ENCODE data around the gene AMZ2.
"Not testable (repeated sequence)": the region's sequence is repeated elsewhere in the genome, so short reads cannot be mapped to it uniquely, and the experiment has no call there.

The AMZ2 gene

GRCh38 chr17:68221786-68222185 lies 26.1 kb upstream of the AMZ2 start:
- no peak overlapping the region for H3K27ac ChIP-seq (ENCODE audit: low read length)
- no peaks in the 10 kb centered on the region for H3K9me3 ChIP-seq (ENCODE audit: insufficient read depth, low read length)
- H3K9ac ChIP-seq (ENCODE audit: low read length), result no peak overlapping the region
- H2AFZ ChIP-seq (ENCODE audit: low read depth, low read length), result no peak overlapping the region
- H3K4me2 ChIP-seq (ENCODE audit: low read length), result no peak overlapping the region
- H3K79me2 ChIP-seq (ENCODE audit: low read length), result no peaks in the 10 kb centered on the region
- TF ChIP-seq CTCF (IDR thresholded peaks at IDR 0.05; ENCODE audit: low read depth, low read length), result no peak
- no peak for TF ChIP-seq EZH2phosphoT487 (IDR thresholded peaks at IDR 0.05; ENCODE audit: low read depth)
- no peaks in the 10 kb centered on the region for H3K27me3 ChIP-seq (ENCODE audit: low read depth, low read length)
- no peaks in the 10 kb centered on the region for H3K4me1 ChIP-seq (ENCODE audit: low read length)
- H3K36me3 ChIP-seq (replicated peaks; ENCODE audit: low read depth, low read length), result peaks cover 4% of the 10 kb centered on the region
- H3K4me3 ChIP-seq (ENCODE audit: low read length), result no peak overlapping the region
- H4K20me1 ChIP-seq (ENCODE audit: insufficient read depth, low read length), result no peaks in the 10 kb centered on the region

- Histone ChIP-seq H3K79me2 (ENCODE audit: low read length) (no peaks in the 10 kb centered on the region), H4K20me1 (ENCODE audit: insufficient read depth, low read length) (no peaks in the 10 kb centered on the region), H3K4me2 (ENCODE audit: low read length) (no peak overlapping the region), H3K4me1 (ENCODE audit: low read length) (no peaks in the 10 kb centered on the region), H3K9ac (ENCODE audit: low read length) (no peak overlapping the region), H3K27ac (ENCODE audit: low read length) (no peak overlapping the region), H3K27me3 (ENCODE audit: low read depth, low read length) (no peaks in the 10 kb centered on the region), H3K9me3 (ENCODE audit: insufficient read depth, low read length) (no peaks in the 10 kb centered on the region), H3K4me3 (ENCODE audit: low read length) (no peak overlapping the region), H2AFZ (ENCODE audit: low read depth, low read length) (no peak overlapping the region), H3K36me3 (replicated peaks; ENCODE audit: low read depth, low read length) (peaks cover 4% of the 10 kb centered on the region)
- TF ChIP-seq CTCF (IDR thresholded peaks at IDR 0.05; ENCODE audit: low read depth, low read length), result no peak
These were observed 25.2 kb upstream of the AMZ2 start for GRCh38 chr17:68222606-68223005.

GRCh38 chr17:68225055-68225454 lies 22.8 kb upstream of the AMZ2 start:
- H3K9me3 ChIP-seq (ENCODE audit: insufficient read depth, low read length); H3K27ac ChIP-seq (ENCODE audit: low read length); H3K4me2 ChIP-seq (ENCODE audit: low read length); H3K36me3 ChIP-seq (replicated peaks; ENCODE audit: low read depth, low read length); H3K27me3 ChIP-seq (ENCODE audit: low read depth, low read length); H2AFZ ChIP-seq (ENCODE audit: low read depth, low read length); H4K20me1 ChIP-seq (ENCODE audit: insufficient read depth, low read length); H3K9ac ChIP-seq (ENCODE audit: low read length); H3K4me3 ChIP-seq (ENCODE audit: low read length); H3K79me2 ChIP-seq (ENCODE audit: low read length); H3K4me1 ChIP-seq (ENCODE audit: low read length): not testable (repeated sequence)

- not testable (repeated sequence) for H3K36me3 ChIP-seq (replicated peaks; ENCODE audit: low read depth, low read length); H3K9me3 ChIP-seq (ENCODE audit: insufficient read depth, low read length); H4K20me1 ChIP-seq (ENCODE audit: insufficient read depth, low read length); H3K4me3 ChIP-seq (ENCODE audit: low read length); H3K9ac ChIP-seq (ENCODE audit: low read length); H2AFZ ChIP-seq (ENCODE audit: low read depth, low read length); H3K4me2 ChIP-seq (ENCODE audit: low read length); H3K27ac ChIP-seq (ENCODE audit: low read length); H3K27me3 ChIP-seq (ENCODE audit: low read depth, low read length); H3K4me1 ChIP-seq (ENCODE audit: low read length); H3K79me2 ChIP-seq (ENCODE audit: low read length)
These were observed 19.7 kb upstream of the AMZ2 start for GRCh38 chr17:68228039-68228680.

GRCh38 chr17:68228817-68229570 lies 18.8 kb upstream of the AMZ2 start:
- H3K4me2 ChIP-seq (ENCODE audit: low read length), result no peak overlapping the region
- no peak overlapping the region for H2AFZ ChIP-seq (ENCODE audit: low read depth, low read length)
- no peaks in the 10 kb centered on the region for H4K20me1 ChIP-seq (ENCODE audit: insufficient read depth, low read length)
- no peak for TF ChIP-seq EZH2phosphoT487 (IDR thresholded peaks at IDR 0.05; ENCODE audit: low read depth)
- H3K9me3 ChIP-seq (ENCODE audit: insufficient read depth, low read length), result no peaks in the 10 kb centered on the region
- no peaks in the 10 kb centered on the region for H3K36me3 ChIP-seq (replicated peaks; ENCODE audit: low read depth, low read length)
- no peaks in the 10 kb centered on the region for H3K4me1 ChIP-seq (ENCODE audit: low read length)
- H3K27me3 ChIP-seq (ENCODE audit: low read depth, low read length), result no peaks in the 10 kb centered on the region
- H3K9ac ChIP-seq (ENCODE audit: low read length), result no peak overlapping the region
- no peak overlapping the region for H3K4me3 ChIP-seq (ENCODE audit: low read length)
- H3K27ac ChIP-seq (ENCODE audit: low read length), result no peak overlapping the region
- H3K79me2 ChIP-seq (ENCODE audit: low read length), result no peaks in the 10 kb centered on the region

Measured in OCI-LY3 (cell line).